RPMI8226 (cell line): ENCODE results near the gene GRM6.

Experiments
- DNase-seq: peaks from one replicate; pipeline ENCODE4 v3.0.0-alpha.2; 2015

Gene GRM6

DNA sequence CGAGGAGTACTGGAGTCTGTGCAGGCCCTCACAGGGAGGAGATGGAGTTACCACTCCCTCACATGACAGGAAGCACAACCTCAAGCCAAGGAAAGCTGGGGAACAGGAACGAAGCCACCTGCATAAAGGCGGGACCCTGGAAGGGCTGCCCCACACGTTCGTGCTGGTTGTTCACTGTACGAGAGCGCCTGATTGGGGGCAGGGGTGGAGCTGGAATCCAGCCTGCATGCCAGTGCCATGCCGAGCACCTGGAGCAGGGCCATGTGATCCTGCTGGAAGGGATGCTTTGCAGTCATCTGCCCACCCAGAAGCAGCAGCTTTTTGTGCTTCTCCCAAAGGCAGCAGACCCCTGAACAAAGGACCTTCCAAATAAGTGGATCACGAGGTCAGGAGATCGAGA, 11.4 kb downstream of the GRM6 start:
- DNase-seq = no peak

DNA sequence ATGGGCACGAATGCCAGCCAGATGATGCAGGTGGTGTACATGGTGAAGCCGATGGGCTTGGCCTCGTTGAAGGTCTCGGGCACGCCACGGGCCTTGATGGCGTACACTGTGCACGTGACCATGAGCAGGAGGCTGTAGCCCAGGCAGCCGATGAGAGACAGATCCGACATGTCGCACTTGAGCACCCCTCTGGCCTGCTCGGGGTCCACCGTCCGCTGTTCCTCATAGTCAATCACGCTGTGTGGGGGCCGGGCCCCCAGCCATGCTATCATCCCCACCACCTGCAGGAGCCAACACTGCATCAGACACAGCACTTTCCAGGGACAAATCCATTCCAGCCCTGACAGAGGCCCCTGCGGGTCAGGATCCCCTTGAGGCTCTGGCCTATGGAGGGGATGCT, 12.2 kb downstream of the GRM6 start:
- no peak for DNase-seq

DNA sequence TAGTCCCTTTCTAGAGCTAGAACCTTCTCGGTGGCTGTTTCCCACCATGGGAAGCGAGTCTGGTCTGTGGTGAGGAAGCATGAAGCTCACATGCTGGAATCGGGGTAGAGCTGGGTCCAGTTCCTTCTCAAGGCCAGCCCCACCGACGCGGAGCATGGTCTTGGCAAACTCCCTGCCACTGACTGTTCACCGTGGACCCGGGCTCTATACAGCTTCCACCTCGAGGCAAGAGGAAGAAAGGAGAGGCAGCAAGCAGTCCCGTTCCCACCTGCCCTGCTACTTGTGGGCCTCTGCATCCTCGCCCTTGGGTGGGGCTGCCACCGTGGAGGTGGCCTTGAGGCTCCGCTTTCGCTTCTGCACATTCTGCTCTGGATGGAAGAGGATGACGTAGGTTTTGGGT, 13.7 kb downstream of the GRM6 start:
- no peak for DNase-seq

DNA sequence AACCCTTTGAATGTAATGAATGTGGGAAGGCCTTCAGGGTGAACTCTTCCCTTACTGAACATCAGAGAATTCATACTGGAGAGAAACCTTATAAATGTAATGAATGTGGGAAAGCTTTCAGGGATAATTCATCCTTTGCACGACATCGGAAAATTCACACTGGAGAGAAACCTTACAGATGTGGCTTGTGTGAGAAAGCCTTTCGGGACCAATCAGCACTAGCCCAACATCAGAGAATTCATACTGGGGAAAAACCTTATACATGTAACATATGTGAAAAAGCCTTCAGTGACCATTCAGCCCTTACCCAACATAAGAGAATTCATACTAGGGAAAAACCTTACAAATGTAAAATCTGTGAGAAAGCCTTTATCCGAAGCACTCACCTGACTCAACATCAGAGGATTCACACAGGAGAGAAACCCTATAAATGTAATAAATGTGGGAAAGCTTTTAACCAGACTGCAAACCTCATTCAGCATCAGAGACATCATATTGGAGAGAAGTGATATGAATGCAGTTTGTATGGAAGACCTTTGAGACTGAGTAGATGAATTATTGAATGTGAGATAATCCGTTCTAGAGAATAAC, 29.6 kb downstream of the GRM6 start:
- no peak for DNase-seq

DNA sequence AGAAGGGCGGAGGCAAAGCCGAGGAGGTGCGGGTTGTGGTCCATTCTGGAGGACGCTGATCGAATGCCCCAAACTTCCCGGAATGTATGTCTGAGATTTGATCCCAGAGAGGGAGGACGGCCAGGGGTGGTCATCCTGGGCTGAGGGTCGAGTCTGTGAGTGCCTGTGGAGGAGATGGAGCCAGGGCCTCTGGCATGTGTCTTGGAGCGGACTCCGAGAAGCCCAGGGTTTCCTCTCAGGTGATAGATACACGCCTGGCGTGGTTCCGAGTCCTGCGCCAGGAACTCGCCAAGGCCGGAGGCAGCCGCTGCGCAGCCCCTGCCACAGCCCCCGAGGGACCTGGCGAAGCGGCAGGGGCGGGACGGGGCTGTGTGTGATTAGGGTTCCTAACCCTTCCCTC, 53.8 kb downstream of the GRM6 start:
- no peak for DNase-seq

DNA sequence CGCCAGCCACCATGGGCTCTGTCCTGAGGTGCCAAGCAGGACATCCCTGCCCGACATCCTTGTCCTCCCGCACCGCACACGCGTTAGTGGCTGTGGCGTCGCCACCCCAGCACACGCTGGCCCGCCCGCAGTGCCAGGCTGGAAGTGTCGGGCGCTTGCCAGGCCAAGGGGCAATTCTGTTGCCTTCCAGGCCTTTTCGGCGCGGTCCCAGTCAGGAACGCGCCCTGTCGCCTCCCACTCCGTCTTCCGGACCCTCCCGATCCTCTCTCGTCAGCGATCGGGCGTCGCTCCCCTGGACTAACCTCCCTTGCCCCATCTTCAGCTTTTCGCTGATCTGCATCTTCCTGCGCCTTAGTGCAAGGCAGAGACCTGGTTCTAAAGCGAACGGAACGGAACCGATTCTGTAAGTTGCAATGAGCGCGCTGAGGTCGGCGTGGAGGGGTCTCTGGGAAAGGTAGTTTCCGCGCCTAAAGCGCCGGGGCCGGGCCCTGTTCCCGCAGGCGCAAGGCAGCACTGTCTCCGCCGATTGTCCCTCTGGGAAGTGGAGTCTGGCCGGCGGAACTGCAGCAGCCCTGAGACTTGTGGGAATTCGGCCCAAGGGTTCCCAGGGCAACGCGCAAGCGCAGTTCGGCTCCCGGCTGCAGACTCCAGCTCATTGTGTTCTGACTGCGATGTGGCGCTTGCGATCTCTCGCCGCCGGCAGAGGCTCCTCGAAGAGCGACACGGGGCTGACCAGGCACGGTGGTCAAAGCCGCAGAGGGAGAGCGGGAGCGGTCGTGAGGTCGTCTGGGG, 54.4 kb downstream of the GRM6 start, which contains the start of gene ZNF454:
ZNF454 (plus strand) TSS at position 630 of the 792 bp plus-strand sequence. CDS start 1,594 bp downstream, outside the sequence.
- DNase-seq = no peak

DNA sequence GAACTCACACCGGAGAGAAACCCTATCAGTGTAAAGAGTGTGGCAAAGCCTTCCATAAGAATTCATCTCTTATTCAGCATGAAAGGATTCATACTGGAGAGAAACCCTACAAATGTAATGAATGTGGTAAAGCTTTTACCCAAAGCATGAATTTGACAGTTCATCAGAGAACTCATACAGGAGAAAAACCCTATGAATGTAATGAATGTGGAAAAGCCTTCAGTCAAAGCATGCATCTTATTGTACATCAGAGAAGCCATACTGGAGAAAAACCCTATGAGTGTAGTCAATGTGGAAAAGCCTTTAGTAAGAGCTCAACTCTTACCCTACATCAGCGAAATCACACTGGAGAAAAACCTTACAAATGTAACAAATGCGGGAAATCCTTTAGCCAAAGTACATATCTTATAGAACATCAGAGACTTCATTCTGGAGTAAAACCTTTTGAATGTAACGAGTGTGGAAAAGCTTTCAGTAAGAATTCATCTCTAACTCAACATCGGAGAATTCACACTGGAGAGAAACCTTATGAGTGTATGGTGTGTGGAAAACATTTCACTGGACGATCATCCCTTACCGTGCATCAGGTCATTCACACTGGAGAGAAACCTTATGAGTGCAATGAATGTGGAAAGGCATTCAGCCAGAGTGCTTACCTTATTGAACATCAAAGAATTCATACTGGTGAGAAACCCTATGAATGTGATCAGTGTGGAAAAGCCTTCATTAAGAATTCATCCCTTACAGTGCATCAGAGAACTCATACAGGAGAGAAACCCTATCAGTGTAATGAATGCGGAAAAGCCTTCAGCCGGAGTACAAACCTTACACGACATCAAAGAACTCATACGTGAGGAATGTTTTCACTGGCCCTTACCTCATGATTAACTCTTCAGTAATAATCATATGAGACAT, 63.0 kb downstream of the GRM6 start:
- no peak for DNase-seq
